Measurements from ENCODE around the gene STK39. TPM values are rescaled to one million over a fixed set of nuclear protein-coding genes. Genes with fewer than 3 reads are reported as not detected.
A peak's percentile ranks its signal among the peaks of the same experiment; 100 is the strongest.

The STK39 gene
- total RNA-seq, 2 experiments from 2014 or later, result 17.7 to 41.1 TPM

DNA sequence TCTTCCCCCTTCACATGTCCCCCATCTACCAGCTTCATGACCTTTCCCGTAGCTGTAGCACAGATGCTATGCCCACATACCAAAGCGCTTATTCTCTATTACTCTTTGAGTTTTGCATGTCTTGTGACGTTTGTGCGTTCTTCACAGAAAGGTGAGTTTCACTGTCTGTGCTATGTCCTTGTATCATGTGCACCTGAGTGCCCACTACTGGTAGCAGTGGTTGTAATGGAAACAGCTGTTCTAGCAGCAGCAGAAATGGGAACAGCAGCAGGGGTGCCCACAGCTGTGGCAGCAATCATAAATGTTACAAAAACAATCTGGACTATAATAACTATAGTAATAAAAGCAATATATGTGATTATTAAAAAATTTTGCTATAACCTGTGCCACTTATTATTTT is 127.1 kb downstream of the STK39 start:
- no peaks in the 10 kb centered on the region for H3K79me2 ChIP-seq (ENCODE audit: insufficient read depth, low read depth, low read length)
- no peak overlapping the region for H2AFZ ChIP-seq (ENCODE audit: low read length)
- peaks cover 21% of the 10 kb centered on the region for H3K36me3 ChIP-seq (ENCODE audit: insufficient read depth, low read length)
- ChIA-PET POLR2A (interaction anchor here (0.7 kb wide), 2 partner anchors 158 to 213 kb away, joined by 3 read pairs; no protein-coding TSS in a partner anchor), CTCF (ENCODE audit: unreplicated experiment) (no interaction called here)
- no peaks in the 10 kb centered on the region for H3K9me3 ChIP-seq (ENCODE audit: low read length)
- H4K20me1 ChIP-seq (ENCODE audit: insufficient read depth, low read length), result peaks cover 4% of the 10 kb centered on the region; the same call in 1 of the 2 replicates
- BruUV-seq (replicated peaks), result no TSS peak
- no peak overlapping the region for H3K4me3 ChIP-seq (ENCODE audit: low read depth, low read length, poor library complexity, severe bottlenecking)
- intact Hi-C loops (cut with micrococcal nuclease; ENCODE audit: unreplicated experiment), result no loop called here
- DNase-seq (ENCODE audit: low spot score), result peak; percentile 15
- TF ChIP-seq, protein P1, sequence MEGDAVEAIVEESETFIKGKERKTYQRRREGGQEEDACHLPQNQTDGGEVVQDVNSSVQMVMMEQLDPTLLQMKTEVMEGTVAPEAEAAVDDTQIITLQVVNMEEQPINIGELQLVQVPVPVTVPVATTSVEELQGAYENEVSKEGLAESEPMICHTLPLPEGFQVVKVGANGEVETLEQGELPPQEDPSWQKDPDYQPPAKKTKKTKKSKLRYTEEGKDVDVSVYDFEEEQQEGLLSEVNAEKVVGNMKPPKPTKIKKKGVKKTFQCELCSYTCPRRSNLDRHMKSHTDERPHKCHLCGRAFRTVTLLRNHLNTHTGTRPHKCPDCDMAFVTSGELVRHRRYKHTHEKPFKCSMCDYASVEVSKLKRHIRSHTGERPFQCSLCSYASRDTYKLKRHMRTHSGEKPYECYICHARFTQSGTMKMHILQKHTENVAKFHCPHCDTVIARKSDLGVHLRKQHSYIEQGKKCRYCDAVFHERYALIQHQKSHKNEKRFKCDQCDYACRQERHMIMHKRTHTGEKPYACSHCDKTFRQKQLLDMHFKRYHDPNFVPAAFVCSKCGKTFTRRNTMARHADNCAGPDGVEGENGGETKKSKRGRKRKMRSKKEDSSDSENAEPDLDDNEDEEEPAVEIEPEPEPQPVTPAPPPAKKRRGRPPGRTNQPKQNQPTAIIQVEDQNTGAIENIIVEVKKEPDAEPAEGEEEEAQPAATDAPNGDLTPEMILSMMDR (conservative IDR thresholded peaks at IDR 0.05; ENCODE audit: low read length), result no peak; the same call in 1 of the 2 replicates
- no peak for TF ChIP-seq EZH2phosphoT487 (IDR thresholded peaks at IDR 0.05; ENCODE audit: borderline replicate concordance, low read depth, low read length)
- H3K27ac ChIP-seq (ENCODE audit: low read depth, low read length, poor library complexity, severe bottlenecking), result no peak overlapping the region
- peaks cover 11% of the 10 kb centered on the region for H3K4me1 ChIP-seq (ENCODE audit: insufficient read depth, low read length, poor library complexity, severe bottlenecking)
- no peak overlapping the region for H3K4me2 ChIP-seq (ENCODE audit: low read length)
- H3K9me2 ChIP-seq (ENCODE audit: insufficient read depth, low read length), result no peaks in the 10 kb centered on the region

DNA sequence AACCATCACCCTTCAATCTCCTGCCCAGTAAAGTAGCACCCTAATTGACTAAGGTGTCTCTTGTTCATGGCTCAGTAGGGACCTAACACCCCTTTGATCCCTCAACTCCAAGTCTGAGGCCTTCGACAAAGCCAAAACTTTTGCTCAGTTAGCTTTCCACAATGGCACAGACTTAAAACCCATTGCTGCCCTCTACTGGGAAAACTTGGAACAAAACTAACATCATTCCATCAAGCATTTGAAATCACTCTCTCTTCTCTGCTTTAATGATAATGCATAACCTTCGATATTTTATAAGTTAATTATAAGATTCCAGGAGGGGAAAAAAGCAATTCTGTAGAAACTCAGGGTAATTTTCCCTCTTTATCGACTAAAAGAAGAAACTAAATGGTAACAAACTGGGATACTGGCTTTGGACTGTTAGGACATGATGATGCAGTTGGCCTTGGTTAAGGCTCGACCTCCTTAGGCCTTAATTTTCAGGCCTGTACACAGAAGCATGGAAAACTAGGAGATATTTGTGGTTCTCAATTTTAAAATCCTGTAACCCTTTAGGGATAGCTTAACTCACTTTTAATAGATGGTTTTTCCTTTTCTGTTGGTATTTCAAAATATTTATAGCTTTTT is 127.8 kb downstream of the STK39 start:
- TF ChIP-seq EZH2phosphoT487 (IDR thresholded peaks at IDR 0.05; ENCODE audit: borderline replicate concordance, low read depth, low read length), result no peak
- TF ChIP-seq, protein P1 (conservative IDR thresholded peaks at IDR 0.05; ENCODE audit: low read length), result peak; percentile 80
- Histone ChIP-seq H2AFZ (ENCODE audit: low read length) (no peak overlapping the region), H3K79me2 (ENCODE audit: insufficient read depth, low read depth, low read length) (no peaks in the 10 kb centered on the region), H3K36me3 (ENCODE audit: insufficient read depth, low read length) (peaks cover 21% of the 10 kb centered on the region), H4K20me1 (ENCODE audit: insufficient read depth, low read length) (peaks cover 4% of the 10 kb centered on the region; the same call in 1 of the 2 replicates), H3K27ac (ENCODE audit: low read depth, low read length, poor library complexity, severe bottlenecking) (no peak overlapping the region), H3K9me2 (ENCODE audit: insufficient read depth, low read length) (no peaks in the 10 kb centered on the region), H3K4me1 (ENCODE audit: insufficient read depth, low read length, poor library complexity, severe bottlenecking) (peaks cover 11% of the 10 kb centered on the region), H3K9me3 (ENCODE audit: low read length) (no peaks in the 10 kb centered on the region), H3K4me2 (ENCODE audit: low read length) (no peak overlapping the region), H3K4me3 (ENCODE audit: low read depth, low read length, poor library complexity, severe bottlenecking) (no peak overlapping the region)
- ChIA-PET CTCF (ENCODE audit: unreplicated experiment) (interaction anchor here (1.0 kb wide), 1 partner anchor 9 kb away, joined by 3 read pairs; no protein-coding TSS in a partner anchor), POLR2A (interaction anchor here (0.5 to 2.3 kb wide), 4 partner anchors 153 to 274 kb away, joined by 3 to 8 read pairs (median 4); no protein-coding TSS in a partner anchor)
- BruUV-seq (replicated peaks), result no TSS peak
- peak; percentile 66 for DNase-seq (ENCODE audit: low spot score)
- intact Hi-C loops (cut with micrococcal nuclease; ENCODE audit: unreplicated experiment), result loop anchor here (2.0 to 10.0 kb wide), 2 partner anchors 245 to 1581 kb away; no protein-coding TSS in a partner anchor
